ENCODE measurements around the gene ANKS4B.
"Not testable (repeated sequence)": the region's sequence is repeated elsewhere in the genome, so short reads cannot be mapped to it uniquely, and the experiment has no call there.

Gene ANKS4B

DNA sequence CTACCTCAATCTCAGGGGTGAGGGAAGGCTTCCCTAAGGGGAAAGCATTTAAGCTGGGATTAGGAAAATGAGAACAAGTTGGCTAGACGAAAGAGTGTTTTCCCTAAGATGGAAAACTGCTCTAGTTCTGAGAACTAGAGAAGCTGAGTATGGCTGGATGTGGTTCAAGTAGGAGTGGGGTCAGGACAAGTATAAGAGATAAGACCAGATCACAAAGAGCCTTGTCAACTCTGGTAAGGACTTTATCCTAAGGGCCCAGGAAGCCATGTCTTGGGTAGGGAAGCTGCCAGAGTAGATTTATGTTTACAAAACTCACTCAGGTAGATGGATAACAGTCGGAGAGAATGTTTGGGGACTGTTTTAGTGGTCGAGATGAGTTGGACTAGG, 1.7 kb downstream of the ANKS4B start:
- H3K4me3 ChIP-seq (ENCODE audit: insufficient read depth, low read depth, low read length, poor library complexity, severe bottlenecking): no peak overlapping the region
- H3K36me3 ChIP-seq (ENCODE audit: control insufficient read depth, insufficient read depth, low read length): no peaks in the 10 kb centered on the region
- H3K27ac ChIP-seq (ENCODE audit: insufficient read depth, low read length, poor library complexity, severe bottlenecking): no peak overlapping the region
- DNase-seq: no peak
- H3K4me1 ChIP-seq (ENCODE audit: control insufficient read depth, insufficient read depth, low read length, poor library complexity, severe bottlenecking): no peaks in the 10 kb centered on the region
- peaks cover 2% of the 10 kb centered on the region for H3K27me3 ChIP-seq (replicated peaks; ENCODE audit: control insufficient read depth, insufficient read depth, low read length, poor library complexity, severe bottlenecking)
- no peaks in the 10 kb centered on the region for H3K9me3 ChIP-seq (ENCODE audit: control insufficient read depth, low read length)

GRCh38 chr16:21236831-21237230, 3.3 kb downstream of the ANKS4B start:
- H3K36me3 ChIP-seq (ENCODE audit: control insufficient read depth, insufficient read depth, low read length): no peaks in the 10 kb centered on the region
- H3K4me3 ChIP-seq (ENCODE audit: insufficient read depth, low read depth, low read length, poor library complexity, severe bottlenecking): no peak overlapping the region
- H3K9me3 ChIP-seq (ENCODE audit: control insufficient read depth, low read length): no peaks in the 10 kb centered on the region
- no peak overlapping the region for H3K27ac ChIP-seq (ENCODE audit: insufficient read depth, low read length, poor library complexity, severe bottlenecking)
- no peaks in the 10 kb centered on the region for H3K4me1 ChIP-seq (ENCODE audit: control insufficient read depth, insufficient read depth, low read length, poor library complexity, severe bottlenecking)
- H3K27me3 ChIP-seq (replicated peaks; ENCODE audit: control insufficient read depth, insufficient read depth, low read length, poor library complexity, severe bottlenecking): peaks cover 2% of the 10 kb centered on the region
- DNase-seq: no peak

DNA sequence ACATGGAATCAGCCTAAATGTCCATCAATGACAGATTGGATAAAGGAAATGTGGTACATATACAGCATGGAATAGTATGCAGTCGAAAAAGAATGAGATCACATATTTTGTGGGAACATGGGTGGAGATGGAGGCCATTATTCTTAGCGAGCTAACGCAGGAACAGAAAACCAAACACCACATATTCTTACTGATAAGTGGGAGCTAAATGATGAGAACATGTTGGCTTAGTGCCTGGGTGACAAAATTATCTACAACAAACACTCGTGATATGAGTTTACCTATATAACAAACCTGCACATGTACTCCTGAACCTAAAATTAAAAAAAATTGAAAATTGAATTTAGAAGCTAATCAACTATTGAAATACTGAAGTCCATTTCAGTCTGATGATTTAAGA, 6.1 kb downstream of the ANKS4B start:
- H3K27ac ChIP-seq (ENCODE audit: insufficient read depth, low read length, poor library complexity, severe bottlenecking): no peak overlapping the region
- no peaks in the 10 kb centered on the region for H3K9me3 ChIP-seq (ENCODE audit: control insufficient read depth, low read length)
- no peaks in the 10 kb centered on the region for H3K36me3 ChIP-seq (ENCODE audit: control insufficient read depth, insufficient read depth, low read length)
- DNase-seq: no peak
- H3K4me3 ChIP-seq (ENCODE audit: insufficient read depth, low read depth, low read length, poor library complexity, severe bottlenecking): no peak overlapping the region
- no peaks in the 10 kb centered on the region for H3K4me1 ChIP-seq (ENCODE audit: control insufficient read depth, insufficient read depth, low read length, poor library complexity, severe bottlenecking)
- no peaks in the 10 kb centered on the region for H3K27me3 ChIP-seq (replicated peaks; ENCODE audit: control insufficient read depth, insufficient read depth, low read length, poor library complexity, severe bottlenecking)

- Histone ChIP-seq H3K27ac (ENCODE audit: insufficient read depth, low read length, poor library complexity, severe bottlenecking) (no peak overlapping the region), H3K36me3 (ENCODE audit: control insufficient read depth, insufficient read depth, low read length) (no peaks in the 10 kb centered on the region), H3K9me3 (ENCODE audit: control insufficient read depth, low read length) (no peaks in the 10 kb centered on the region), H3K27me3 (replicated peaks; ENCODE audit: control insufficient read depth, insufficient read depth, low read length, poor library complexity, severe bottlenecking) (no peaks in the 10 kb centered on the region), H3K4me1 (ENCODE audit: control insufficient read depth, insufficient read depth, low read length, poor library complexity, severe bottlenecking) (no peaks in the 10 kb centered on the region), H3K4me3 (ENCODE audit: insufficient read depth, low read depth, low read length, poor library complexity, severe bottlenecking) (no peak overlapping the region)
- no peak for DNase-seq
Measured at GRCh38 chr16:21242756-21243155, 9.3 kb downstream of the ANKS4B start.

DNA sequence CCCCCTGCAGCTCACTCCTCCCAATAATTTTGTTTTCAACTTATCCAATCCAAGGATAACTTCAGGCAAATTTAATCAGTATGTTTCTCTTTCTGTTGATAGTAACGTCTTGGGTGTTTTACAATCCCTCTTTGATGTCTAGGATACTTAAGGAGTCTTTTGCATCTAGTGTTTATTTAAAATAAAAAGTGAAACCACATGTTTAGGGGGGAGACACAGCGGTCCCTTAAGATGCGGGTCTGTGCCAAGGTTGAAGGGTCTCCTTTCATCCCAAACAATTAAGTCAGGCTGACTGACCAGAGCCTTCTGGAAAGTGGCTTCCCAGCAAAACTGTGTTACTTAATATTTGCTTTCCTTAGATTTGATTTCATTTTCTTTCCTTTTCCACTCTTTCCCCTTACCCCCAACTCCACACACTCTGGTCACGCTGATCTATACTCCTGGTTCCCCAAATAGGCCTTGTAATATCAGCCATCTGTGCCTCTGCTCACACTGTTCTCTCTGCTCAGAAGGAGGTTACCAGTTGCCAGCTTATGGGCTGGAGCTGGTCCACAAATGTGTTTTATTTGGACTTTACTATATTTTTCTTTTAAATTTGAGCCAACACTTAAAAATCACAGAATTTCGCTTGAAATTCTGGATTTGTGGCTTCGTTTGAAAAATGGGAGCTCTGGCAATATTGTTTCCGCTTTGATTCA, 11.2 kb downstream of the ANKS4B start:
- no peaks in the 10 kb centered on the region for H3K27me3 ChIP-seq (replicated peaks; ENCODE audit: control insufficient read depth, insufficient read depth, low read length, poor library complexity, severe bottlenecking)
- H3K4me3 ChIP-seq (ENCODE audit: insufficient read depth, low read depth, low read length, poor library complexity, severe bottlenecking): no peak overlapping the region
- H3K36me3 ChIP-seq (ENCODE audit: control insufficient read depth, insufficient read depth, low read length): no peaks in the 10 kb centered on the region
- no peaks in the 10 kb centered on the region for H3K4me1 ChIP-seq (ENCODE audit: control insufficient read depth, insufficient read depth, low read length, poor library complexity, severe bottlenecking)
- no peak for DNase-seq
- no peaks in the 10 kb centered on the region for H3K9me3 ChIP-seq (ENCODE audit: control insufficient read depth, low read length)
- no peak overlapping the region for H3K27ac ChIP-seq (ENCODE audit: insufficient read depth, low read length, poor library complexity, severe bottlenecking)

- H3K4me1 ChIP-seq (ENCODE audit: control insufficient read depth, insufficient read depth, low read length, poor library complexity, severe bottlenecking); H3K27ac ChIP-seq (ENCODE audit: insufficient read depth, low read length, poor library complexity, severe bottlenecking); H3K9me3 ChIP-seq (ENCODE audit: control insufficient read depth, low read length); DNase-seq; H3K4me3 ChIP-seq (ENCODE audit: insufficient read depth, low read depth, low read length, poor library complexity, severe bottlenecking); H3K27me3 ChIP-seq (replicated peaks; ENCODE audit: control insufficient read depth, insufficient read depth, low read length, poor library complexity, severe bottlenecking); H3K36me3 ChIP-seq (ENCODE audit: control insufficient read depth, insufficient read depth, low read length): not testable (repeated sequence)
Measured at GRCh38 chr16:21248179-21248578, 14.7 kb downstream of the ANKS4B start.

DNA sequence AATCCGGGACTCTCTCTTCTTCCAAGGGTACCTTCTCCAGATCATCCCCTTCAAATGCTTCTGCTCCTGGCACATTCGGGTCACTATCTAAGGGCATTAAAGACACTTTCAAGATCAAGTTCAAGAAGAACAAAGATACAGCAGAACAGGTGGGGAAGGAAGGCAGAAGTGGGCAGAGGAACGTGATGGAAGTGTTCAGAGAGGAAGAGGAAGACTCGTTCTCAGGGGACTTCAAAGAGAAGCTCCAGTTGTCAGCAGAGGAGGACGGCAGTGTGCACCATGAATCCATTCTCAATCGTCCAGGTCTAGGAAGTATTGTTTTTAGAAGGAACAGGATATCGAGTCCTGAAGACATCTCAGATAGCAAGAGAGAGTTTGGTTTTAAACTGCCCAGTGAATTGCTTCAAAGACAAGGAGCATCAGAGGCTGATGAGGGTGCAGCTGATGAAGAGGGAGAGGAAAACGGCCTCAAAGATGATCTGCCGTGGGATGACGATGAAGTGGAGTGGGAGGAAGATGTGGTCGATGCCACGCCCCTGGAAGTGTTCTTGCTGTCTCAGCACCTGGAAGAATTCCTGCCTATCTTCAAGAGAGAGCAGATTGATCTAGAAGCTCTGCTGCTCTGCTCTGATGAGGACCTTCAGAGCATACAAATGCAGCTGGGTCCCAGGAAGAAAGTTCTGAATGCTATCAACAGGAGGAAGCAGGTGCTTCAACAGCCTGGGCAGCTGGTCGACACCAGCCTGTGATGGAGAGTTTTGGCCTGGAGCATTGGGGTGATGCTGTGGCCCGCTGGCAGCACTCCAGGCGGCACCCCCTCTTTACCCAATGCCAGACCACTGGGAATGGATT, 16.8 kb downstream of the ANKS4B start:
- Histone ChIP-seq H3K36me3 (ENCODE audit: control insufficient read depth, insufficient read depth, low read length) (no peaks in the 10 kb centered on the region), H3K9me3 (ENCODE audit: control insufficient read depth, low read length) (no peaks in the 10 kb centered on the region), H3K4me3 (ENCODE audit: insufficient read depth, low read depth, low read length, poor library complexity, severe bottlenecking) (no peak overlapping the region), H3K27ac (ENCODE audit: insufficient read depth, low read length, poor library complexity, severe bottlenecking) (no peak overlapping the region), H3K27me3 (replicated peaks; ENCODE audit: control insufficient read depth, insufficient read depth, low read length, poor library complexity, severe bottlenecking) (peaks cover 5% of the 10 kb centered on the region), H3K4me1 (ENCODE audit: control insufficient read depth, insufficient read depth, low read length, poor library complexity, severe bottlenecking) (no peaks in the 10 kb centered on the region)
- DNase-seq: no peak

DNA sequence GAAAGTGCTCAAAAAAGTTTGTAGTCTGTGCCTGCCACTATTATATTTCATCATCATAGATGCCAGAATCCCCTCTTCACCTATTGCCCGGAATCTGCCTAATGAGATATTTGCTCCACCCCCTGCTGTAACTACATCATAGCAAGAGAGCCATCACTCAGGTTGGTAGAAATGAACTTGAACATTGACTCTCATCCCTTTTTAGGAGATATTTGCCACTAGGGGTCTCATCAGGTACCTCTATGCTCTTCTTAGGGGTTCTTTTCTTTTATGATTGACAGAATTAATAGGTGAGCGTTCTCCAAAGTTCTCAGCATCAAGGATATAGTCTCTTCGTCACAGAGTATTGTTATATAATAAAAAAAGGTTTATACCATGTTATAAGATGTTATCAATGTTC, 20.0 kb downstream of the ANKS4B start:
- Histone ChIP-seq H3K4me1 (ENCODE audit: control insufficient read depth, insufficient read depth, low read length, poor library complexity, severe bottlenecking) (no peaks in the 10 kb centered on the region), H3K9me3 (ENCODE audit: control insufficient read depth, low read length) (no peaks in the 10 kb centered on the region), H3K36me3 (ENCODE audit: control insufficient read depth, insufficient read depth, low read length) (no peaks in the 10 kb centered on the region), H3K27me3 (replicated peaks; ENCODE audit: control insufficient read depth, insufficient read depth, low read length, poor library complexity, severe bottlenecking) (peaks cover 5% of the 10 kb centered on the region), H3K4me3 (ENCODE audit: insufficient read depth, low read depth, low read length, poor library complexity, severe bottlenecking) (no peak overlapping the region), H3K27ac (ENCODE audit: insufficient read depth, low read length, poor library complexity, severe bottlenecking) (no peak overlapping the region)
- no peak for DNase-seq

- Histone ChIP-seq H3K27me3 (replicated peaks; ENCODE audit: control insufficient read depth, insufficient read depth, low read length, poor library complexity, severe bottlenecking) (peaks cover 5% of the 10 kb centered on the region), H3K9me3 (ENCODE audit: control insufficient read depth, low read length) (no peaks in the 10 kb centered on the region), H3K4me3 (ENCODE audit: insufficient read depth, low read depth, low read length, poor library complexity, severe bottlenecking) (no peak overlapping the region), H3K27ac (ENCODE audit: insufficient read depth, low read length, poor library complexity, severe bottlenecking) (no peak overlapping the region), H3K4me1 (ENCODE audit: control insufficient read depth, insufficient read depth, low read length, poor library complexity, severe bottlenecking) (no peaks in the 10 kb centered on the region), H3K36me3 (ENCODE audit: control insufficient read depth, insufficient read depth, low read length) (no peaks in the 10 kb centered on the region)
- no peak for DNase-seq
Measured at GRCh38 chr16:21256636-21257035, 23.1 kb downstream of the ANKS4B start.

GRCh38 chr16:21257284-21257683, 23.8 kb downstream of the ANKS4B start:
- H3K27me3 ChIP-seq (replicated peaks; ENCODE audit: control insufficient read depth, insufficient read depth, low read length, poor library complexity, severe bottlenecking): peaks cover 5% of the 10 kb centered on the region
- no peak for DNase-seq
- no peaks in the 10 kb centered on the region for H3K36me3 ChIP-seq (ENCODE audit: control insufficient read depth, insufficient read depth, low read length)
- H3K4me1 ChIP-seq (ENCODE audit: control insufficient read depth, insufficient read depth, low read length, poor library complexity, severe bottlenecking): no peaks in the 10 kb centered on the region
- H3K9me3 ChIP-seq (ENCODE audit: control insufficient read depth, low read length): no peaks in the 10 kb centered on the region
- no peak overlapping the region for H3K4me3 ChIP-seq (ENCODE audit: insufficient read depth, low read depth, low read length, poor library complexity, severe bottlenecking)
- H3K27ac ChIP-seq (ENCODE audit: insufficient read depth, low read length, poor library complexity, severe bottlenecking): no peak overlapping the region

All from effector memory CD4-positive, alpha-beta T cell (primary cell).